AG09319 (cell line): ENCODE results near the gene OVCH1.
"Not testable (repeated sequence)": the region's sequence is repeated elsewhere in the genome, so short reads cannot be mapped to it uniquely, and the experiment has no call there.

Experiments
- DNase-seq: peaks from one replicate; pipeline ENCODE4 v3.0.0-alpha.2; 2010; ENCODE audit warnings: low read depth; ENCODE audit errors: extremely low read depth
- TF ChIP-seq, protein P1 (sequence below): IDR thresholded peaks from 2 replicates; pipeline ENCODE4 v1.5.1; 2011; ENCODE audit warnings: low read depth, mild to moderate bottlenecking, inconsistent platforms, low read length, moderate library complexity

The OVCH1 gene

DNA sequence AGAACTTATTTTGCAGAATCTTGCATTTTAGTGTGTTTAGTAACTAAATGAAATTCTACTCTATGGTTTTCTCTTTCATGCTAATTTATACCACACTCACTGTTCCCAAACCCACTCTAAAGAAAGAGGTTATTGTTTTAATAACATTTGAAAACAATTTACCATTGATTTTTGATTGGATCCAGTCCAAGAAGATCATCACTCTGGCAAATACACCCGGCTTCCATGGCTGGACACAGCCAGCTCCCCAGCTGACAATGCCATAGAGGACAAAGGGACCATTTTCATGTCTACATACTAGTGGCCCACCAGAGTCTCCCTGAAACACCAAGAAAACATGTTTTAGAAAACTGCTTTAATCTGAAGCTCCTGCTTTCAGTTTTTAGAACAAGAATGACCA lies 42.4 kb downstream of the OVCH1 start:
- DNase-seq, result no peak

DNA sequence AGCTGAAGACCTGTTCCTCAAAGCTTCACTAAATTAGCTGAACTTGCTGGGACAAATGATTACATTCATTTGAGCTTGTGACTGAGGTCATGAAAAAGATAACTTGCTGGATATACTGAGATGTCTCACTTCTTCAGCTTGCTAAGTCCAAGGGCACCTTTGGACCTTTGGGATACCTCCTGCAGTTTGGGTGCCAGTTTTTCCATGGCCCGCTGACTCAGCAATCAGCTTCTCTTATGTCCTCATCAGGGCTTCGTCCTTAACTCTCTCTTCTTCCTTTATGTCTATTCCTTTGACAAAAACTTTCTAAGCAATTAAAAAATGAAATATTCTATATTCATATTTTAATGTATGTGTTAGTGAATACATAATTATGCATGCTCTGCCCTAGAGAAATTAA lies 45.6 kb downstream of the OVCH1 start:
- DNase-seq, result no peak
- TF ChIP-seq, protein P1, sequence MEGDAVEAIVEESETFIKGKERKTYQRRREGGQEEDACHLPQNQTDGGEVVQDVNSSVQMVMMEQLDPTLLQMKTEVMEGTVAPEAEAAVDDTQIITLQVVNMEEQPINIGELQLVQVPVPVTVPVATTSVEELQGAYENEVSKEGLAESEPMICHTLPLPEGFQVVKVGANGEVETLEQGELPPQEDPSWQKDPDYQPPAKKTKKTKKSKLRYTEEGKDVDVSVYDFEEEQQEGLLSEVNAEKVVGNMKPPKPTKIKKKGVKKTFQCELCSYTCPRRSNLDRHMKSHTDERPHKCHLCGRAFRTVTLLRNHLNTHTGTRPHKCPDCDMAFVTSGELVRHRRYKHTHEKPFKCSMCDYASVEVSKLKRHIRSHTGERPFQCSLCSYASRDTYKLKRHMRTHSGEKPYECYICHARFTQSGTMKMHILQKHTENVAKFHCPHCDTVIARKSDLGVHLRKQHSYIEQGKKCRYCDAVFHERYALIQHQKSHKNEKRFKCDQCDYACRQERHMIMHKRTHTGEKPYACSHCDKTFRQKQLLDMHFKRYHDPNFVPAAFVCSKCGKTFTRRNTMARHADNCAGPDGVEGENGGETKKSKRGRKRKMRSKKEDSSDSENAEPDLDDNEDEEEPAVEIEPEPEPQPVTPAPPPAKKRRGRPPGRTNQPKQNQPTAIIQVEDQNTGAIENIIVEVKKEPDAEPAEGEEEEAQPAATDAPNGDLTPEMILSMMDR, result no peak

More for the DNA sequence above, 42.4 kb downstream of the OVCH1 start:
- TF ChIP-seq, protein P1, result no peak

DNA sequence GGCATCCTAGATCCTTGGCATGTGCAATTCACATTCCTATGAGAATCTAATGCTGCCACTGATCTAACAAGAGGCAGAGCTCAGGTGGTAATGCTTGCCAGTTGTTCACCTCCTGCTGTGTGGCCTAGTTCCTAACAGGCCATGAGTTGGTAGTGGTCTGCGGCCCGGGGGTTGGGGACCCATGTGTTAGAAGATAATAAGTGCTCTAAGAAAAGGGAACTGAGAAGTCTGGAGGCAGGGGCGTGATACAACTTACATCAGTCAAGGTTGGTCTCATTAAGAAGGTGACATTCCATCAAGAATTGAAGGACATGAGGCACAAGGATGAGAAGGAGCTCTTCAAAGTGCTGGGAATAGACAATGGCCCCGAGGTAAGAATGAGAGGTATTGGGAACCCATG lies 49.3 kb downstream of the OVCH1 start:
- no peak for DNase-seq
- TF ChIP-seq, protein P1, result no peak

DNA sequence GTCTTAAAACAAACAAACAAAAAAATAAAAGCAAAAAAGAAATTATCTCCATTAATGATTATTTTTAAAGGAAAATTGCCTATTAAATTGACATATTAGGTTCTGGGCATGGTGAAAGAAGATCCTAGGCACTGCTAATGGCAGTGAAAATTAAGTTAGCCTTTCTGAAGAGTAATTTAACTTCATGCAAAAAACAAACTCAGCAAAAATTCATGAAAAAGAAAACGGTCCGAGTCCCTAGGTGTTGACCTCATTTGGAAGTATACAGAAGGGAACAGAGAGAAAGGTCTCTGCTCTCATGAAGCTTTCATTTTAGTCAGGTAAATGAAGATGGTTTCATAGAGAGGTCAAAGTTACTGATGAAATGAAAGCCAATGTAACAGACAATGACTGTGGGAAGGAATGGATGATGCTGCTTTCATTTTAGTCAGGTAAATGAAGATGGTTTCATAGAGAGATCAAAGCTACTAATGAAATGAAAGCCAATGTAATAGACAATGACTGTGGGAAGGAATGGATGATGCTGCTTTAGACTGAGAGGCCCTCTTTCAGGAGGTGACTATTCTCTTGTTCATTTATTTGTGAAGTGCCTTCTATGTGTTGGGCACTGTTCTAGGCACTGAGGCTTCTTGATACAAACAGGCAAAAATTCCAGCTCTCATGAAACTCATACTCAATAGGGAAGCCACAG lies 50.1 kb downstream of the OVCH1 start:
- TF ChIP-seq, protein P1, result no peak
- no peak for DNase-seq

DNA sequence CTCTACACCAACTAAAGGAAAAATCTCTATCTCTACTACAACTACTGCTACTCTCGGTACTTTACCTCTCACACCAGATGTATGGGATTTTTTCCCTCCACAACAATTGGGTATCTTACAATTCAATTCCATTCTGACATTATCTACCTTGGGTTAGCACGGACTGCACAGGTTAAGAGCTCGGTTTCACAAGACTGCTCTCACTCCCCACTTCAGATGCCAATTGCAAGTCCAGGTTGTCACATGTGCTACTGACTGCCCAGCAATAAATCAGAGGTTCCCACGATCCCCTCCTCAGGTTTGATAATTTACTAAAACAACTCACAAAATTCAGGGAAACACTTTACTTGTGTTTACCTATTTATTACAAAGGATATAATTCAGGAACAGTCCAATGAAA lies 58.0 kb downstream of the OVCH1 start:
- DNase-seq, result no peak
- TF ChIP-seq, protein P1, result no peak

DNA sequence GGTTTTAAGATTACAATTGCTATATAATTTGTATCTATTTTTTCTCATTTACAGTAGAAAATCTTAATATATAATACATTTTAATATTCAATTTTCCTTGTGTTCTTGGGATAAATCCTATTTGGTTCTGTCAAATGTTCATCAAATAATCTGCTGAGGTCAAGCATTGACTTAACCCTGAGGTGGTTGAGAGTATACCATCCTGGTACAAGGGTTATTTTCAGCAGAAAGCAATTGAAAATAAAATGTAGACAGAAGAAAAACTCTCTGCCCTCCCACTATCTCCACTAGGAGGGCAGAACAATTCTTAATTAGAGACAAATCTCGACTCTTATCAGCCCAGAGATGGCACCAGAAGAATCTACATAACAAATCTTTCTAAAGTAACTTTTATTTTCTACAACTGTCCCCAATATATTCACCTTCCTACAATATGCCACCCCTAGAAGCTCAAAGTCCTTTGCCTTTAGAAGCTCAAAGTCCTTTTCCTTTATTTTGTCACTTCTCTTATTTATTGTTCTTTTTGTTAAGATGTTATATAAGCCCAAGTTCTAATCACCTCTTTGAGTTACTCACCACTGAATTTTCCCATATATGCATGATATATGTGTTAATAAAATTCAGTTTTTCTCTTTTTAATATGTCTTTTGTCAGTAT lies 58.6 kb downstream of the OVCH1 start:
- TF ChIP-seq, protein P1, result no peak

DNA sequence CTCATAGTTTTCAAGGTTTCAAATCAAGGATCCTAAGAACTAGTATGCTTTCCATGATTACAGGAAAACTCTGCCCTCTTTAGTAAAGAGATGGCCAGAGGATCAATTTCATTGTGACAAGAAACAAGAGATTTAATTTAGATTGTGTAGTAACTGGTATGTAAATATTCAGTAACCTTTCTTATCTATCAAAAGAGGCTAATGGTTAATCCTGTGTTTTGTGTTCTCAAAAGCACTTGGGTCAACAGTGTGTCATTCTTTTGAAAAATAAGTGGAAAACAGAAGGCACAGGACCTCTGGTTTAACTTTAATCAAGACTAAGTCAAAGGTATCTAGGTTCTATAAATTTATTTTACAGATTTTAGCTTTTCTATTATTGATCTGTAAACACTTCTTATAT lies 59.9 kb downstream of the OVCH1 start:
- no peak for DNase-seq
- TF ChIP-seq, protein P1, result no peak

More for the DNA sequence above, 58.6 kb downstream of the OVCH1 start:
- no peak for DNase-seq

DNA sequence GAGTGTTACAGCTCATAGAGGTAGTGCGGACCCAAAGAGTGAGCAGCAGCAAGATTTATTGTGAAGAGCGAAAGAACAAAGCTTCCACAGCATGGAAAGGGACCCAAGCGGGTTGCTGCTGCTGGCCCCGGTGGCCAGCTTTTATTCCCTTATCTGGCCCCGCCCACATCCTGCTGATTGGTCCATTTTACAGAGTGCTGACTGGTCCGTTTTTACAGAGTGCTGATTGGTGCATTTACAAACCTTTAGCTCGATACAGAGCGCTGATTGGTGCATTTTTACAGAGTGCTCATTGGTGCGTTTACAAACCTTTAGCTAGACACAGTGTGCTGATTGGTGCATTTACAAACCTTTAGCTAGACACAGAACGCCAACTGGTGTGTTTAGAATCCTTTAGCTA lies 60.7 kb downstream of the OVCH1 start:
- not testable (repeated sequence) for DNase-seq
